NOMO-1 treated with dmso at 0.1 percent for 144 hours (cell line): ENCODE results near the gene LYPD4.
"Not testable (repeated sequence)": the region's sequence is repeated elsewhere in the genome, so short reads cannot be mapped to it uniquely, and the experiment has no call there.

Source experiments
- DNase-seq: peaks from one replicate; lab custom pipeline; 2025; ENCODE audit not compliant: unreplicated experiment; lab: John Stamatoyannopoulos, UW

The LYPD4 gene

DNA sequence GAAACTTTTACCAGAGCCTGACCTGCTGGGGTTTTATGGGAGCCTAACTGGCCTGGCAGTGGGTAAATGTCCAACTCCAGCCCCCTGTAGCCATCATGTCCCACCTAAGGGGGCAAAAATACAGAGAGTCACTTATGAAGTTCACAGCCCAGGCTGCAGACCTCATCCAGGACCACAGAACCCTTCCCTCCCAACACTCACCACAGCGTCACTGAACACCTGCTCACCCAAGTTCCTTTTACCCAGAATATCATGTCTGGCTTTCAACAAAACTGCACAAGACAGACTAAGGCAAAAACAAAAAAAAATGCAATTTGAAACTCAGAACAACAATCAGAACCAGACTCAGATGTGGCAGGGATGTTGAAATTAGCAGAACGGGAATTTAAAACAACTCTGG, 41.7 kb downstream of the LYPD4 start:
- DNase-seq: no peak

DNA sequence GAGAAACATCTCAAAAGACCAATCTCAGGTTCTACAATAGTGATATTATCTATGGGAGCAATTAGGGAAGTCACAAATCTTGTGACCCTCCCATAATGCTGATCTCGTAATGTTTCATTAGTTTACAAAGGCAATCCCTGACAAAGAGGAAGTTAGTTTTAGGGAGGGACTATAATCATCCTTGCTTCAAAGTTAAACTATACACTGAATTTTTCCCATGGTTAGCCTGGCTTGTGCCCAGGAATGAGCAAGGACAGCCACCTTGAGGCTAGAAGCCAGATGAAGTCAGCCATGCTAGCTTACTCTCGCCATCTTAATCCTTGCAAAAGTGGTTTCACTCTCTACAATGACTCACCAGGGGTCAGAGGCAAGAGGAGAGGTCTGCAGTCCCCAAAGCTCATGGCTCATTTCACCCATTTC, 42.7 kb downstream of the LYPD4 start:
- peak; percentile 45 for DNase-seq

DNA sequence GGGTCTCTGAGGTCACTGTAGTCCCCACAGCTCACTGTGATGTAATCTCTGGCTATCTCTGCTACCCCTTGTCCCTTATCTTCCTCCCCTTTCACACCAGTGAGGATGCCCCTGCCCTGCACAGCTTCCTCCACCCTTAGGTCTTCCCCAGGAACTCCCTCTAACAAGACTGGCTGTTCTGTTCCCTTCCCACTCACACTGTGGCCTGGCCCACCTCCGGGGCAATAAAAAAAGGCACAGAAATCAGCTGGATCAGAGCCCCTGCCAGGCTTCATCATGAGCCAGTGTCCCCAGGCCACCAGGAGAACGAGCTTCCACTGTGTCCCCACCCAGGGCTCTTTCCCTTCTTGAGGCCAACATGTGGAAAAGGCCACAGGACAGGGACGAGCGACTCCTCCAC, 43.5 kb downstream of the LYPD4 start:
- DNase-seq: no peak

DNA sequence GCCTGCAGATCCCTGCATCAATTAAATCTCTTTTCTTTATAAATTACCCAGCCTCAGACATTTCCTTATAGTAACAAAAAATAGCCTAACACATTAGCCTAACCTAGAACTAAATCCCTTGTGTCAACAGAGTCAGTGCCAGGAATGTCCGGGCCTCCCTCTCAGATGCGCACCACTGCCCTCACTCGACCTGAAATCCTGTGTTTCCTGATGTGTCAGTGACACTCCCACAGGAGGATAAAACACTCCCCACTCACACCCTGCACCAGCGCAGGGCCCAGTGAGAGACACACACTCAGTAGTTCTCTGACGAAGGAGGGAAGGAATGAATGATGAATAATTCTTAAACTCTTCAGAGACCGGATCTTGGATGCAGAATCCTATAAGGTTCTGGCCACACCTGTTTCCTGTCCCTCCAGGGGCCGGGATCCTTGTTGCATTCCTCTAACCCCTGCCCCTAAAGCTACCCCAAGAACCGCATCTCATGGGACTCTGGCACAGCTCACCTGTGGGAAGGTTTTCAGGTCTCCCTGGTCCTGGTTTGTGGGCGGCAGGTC, 45.0 kb downstream of the LYPD4 start:
- DNase-seq: no peak

DNA sequence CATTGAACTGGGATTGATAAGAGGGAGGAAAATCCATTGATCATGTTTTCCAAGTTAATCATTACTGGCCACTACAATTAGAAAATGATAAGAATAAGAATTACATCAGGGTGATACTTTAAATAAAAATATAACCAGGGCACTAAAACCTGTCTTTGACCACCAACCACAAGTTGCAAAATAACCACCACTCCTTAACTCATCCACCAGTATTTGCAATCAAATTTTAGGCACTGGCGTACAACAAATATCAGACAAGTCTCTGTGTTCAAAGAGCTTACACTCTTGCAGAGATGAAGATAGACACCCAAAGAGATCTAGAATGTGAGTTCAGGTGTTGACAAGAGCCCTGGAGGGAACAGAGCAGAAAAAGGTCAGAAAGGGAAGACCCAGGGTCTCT, 47.6 kb downstream of the LYPD4 start:
- DNase-seq: no peak

DNA sequence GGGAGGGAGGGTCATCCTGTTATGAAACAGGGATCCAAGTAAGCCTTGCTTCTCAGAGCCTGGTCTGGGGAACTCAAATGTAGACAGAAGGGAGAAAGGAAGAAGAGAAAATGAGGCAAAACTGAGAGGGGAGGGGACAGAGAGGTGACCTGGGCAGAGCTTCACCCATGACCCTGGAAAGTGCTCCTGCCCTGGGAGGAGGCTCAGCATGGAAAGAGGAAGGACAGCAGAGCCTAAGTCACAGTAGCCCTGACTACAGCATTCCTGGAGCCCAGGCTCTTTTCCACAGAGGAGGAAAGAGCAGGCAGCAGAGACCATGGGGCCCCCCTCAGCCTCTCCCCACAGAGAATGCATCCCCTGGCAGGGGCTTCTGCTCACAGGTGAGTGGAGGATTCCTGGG, 48.1 kb downstream of the LYPD4 start, which contains the start of gene CEACAM3:
TSS of gene CEACAM3 (plus strand) at position 226 of the 400 bp plus-strand sequence. CDS start at position 317, 91 bp downstream.
- no peak for DNase-seq

DNA sequence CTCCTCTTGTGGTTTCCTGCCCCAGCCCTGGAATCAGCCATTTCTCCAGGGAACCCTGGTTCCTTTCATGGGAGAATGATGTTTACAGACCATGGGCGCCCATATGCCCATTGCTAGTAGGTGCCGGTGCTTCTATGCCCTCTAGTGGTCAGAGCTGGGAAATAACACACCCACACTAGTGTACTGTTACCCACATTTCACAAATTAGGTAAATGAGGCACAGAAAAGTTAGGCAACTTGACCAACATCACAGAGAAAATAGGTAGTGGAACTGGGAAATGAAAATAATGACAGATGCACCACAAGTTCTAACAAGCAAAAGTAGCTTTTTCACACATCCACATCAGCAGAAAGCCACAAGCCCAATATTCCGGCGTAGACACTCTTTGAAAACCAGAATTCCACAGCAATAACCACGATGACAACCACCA, 49.4 kb downstream of the LYPD4 start:
- DNase-seq: peak; percentile 59

DNA sequence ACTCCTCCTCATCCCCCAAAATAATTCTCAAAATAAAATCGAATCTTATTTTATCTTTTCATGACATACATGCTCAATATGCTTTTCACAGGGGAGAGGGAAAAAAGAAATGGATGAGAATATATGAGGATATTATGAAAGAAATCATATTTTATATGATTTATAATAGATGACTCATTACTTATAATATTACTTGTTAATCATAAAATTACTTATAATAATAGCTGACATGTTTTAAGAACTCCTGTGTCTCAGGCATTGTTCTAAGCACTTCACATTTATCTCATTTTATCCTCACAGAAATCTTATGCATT, 51.1 kb downstream of the LYPD4 start:
- no peak for DNase-seq

DNA sequence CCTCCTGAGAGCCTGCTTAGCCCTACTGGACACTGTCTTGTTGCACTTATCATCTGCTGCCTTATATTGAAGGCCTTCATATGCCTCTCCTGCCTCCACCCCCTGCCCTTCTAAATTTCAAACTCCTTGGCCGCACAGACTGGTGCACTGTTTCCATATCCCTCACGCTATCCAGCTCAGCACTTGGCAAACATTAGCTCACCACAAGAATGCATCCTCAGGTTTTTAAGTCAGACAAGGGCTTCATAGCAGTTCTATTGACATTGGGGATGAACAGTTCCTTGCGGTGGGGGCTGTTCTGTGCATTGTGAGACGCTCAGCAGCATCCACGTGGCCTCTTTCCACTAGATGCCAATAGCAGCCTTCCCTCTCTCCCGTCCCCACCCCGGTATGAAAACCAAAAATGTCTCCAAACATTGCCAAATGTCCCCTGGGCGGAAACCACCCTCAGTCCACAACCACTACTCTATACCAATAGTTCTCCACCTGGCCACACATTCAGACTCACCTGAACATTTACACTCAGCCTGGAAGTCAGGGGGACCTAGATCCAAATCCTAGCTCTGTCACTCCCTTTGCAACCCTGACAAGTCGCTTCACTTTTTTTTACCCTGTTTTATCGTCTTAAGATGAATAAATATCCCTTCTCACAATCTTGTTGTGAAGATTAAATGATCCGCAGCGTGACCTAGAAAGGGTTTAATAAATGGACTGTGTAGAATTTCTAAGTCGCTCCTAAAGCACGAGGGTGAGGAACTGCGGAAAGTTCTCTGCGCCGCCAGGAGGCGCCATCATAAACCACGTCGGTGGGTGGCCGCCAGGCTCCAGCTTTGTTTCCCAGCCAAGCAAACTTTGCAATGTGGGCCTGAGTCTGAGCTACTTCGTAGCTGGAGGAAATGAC, 51.7 kb downstream of the LYPD4 start:
- peak; percentile 24 for DNase-seq

DNA sequence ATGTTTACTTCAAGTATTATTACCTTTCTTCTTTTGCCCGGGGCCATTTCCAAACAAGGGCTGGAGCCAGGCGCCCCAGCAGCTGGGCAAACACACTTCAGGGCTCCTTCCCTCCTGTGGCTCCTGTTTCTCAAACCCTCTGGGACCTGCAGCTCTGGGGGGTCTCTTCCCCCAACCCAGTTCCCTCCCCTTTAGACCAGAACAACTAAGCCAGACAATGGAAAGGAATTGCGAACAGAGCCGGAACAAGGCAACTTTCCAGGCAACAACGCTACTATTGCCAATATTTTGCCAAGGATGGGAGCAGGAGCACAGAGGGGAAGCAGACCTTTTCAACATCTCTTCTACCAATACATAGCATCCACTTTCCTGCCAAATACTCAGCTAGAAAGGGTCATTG, 55.4 kb downstream of the LYPD4 start:
- not testable (repeated sequence) for DNase-seq

DNA sequence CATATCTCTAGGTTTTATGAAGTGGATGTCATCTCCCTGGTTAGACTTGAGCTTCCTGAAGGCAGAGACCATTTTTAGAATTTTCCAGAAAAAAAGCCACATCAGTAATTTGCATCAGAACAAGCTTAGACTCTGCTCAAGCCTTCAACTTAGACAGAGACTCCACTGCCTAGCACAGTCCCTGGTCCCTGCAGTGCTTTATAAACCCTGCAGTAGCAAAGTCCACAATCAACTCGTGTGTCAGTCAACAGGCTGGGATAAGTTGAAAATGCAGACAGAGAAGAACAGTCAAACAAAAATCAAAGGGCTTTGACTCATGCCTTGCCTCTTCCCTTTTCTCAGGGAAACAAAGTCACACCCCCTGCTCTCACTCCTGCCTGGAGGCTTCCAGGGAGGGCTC, 56.0 kb downstream of the LYPD4 start:
- DNase-seq: not testable (repeated sequence)
